LNCAP (cell line): Measurements from ENCODE around the gene POU2AF3.

Experiments
- TF ChIP-seq, protein P1 (sequence below): fragments of 450-650 bp; IDR thresholded peaks from 2 replicates; pipeline ENCODE4 v1.5.1; 2017; ENCODE audit warnings: mild to moderate bottlenecking

Gene POU2AF3

DNA sequence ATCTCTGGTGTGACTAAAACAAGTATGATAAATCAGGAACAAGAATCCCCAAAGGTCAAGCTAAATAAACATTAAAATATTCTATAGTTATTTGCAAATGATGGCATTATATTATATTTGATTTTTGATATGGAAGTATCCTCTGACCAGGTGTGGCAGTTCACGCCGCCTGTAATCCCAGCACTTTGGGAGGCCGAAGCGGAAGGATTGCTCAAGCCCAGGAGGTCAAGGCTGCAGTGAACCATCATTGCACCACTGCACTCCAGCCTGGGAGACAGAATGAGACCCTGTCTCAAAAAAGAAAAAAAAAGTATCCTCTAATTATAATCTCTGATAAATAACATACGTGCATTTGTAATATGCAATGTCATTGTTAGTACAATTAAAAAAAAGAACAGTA lies 6.6 kb upstream of the POU2AF3 start:
- TF ChIP-seq, protein P1, sequence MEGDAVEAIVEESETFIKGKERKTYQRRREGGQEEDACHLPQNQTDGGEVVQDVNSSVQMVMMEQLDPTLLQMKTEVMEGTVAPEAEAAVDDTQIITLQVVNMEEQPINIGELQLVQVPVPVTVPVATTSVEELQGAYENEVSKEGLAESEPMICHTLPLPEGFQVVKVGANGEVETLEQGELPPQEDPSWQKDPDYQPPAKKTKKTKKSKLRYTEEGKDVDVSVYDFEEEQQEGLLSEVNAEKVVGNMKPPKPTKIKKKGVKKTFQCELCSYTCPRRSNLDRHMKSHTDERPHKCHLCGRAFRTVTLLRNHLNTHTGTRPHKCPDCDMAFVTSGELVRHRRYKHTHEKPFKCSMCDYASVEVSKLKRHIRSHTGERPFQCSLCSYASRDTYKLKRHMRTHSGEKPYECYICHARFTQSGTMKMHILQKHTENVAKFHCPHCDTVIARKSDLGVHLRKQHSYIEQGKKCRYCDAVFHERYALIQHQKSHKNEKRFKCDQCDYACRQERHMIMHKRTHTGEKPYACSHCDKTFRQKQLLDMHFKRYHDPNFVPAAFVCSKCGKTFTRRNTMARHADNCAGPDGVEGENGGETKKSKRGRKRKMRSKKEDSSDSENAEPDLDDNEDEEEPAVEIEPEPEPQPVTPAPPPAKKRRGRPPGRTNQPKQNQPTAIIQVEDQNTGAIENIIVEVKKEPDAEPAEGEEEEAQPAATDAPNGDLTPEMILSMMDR: no peak

DNA sequence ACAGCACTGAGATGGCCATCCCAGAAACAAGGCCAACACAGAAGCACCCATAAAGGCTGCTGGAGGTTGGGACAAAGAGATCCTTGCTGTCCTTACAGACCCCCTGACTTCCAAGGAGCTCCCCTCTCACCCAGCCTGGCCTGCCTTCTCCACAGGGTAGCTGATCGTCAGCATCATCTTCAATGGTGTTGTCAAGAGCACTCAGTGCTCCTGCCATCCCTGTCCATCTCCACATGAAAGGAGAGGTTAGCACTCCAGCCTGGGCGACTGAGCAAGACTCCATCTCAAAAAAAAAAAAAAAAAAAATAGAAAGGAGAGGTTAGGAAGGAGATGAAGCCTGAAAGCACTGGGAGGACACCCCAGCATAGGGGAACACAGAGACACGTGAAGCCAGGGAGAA lies 2.1 kb upstream of the POU2AF3 start:
- TF ChIP-seq, protein P1: no peak

- TF ChIP-seq, protein P1: no peak
Measured at GRCh38 chr11:111297696-111298095, 650 bp upstream of the POU2AF3 start.

GRCh38 chr11:111299101-111300026 lies 1.0 kb downstream of the POU2AF3 start:
- TF ChIP-seq, protein P1: no peak

- TF ChIP-seq, protein P1: no peak
Measured at GRCh38 chr11:111300569-111300968, 2.2 kb downstream of the POU2AF3 start.

GRCh38 chr11:111301004-111301841 lies 2.9 kb downstream of the POU2AF3 start:
- TF ChIP-seq, protein P1: no peak

DNA sequence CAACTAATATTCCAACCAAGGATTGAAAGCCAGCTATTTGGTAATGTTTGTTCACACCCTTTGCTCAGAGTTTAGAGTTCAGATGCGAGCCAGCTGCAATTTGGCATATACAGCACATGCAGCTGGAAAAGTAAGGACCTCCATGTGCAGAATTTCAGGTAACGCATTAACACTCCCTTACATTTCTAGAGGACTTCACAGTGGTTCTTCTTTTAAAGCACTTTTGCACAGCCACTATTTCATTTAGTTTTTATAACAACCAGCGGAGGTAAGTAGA lies 3.4 kb downstream of the POU2AF3 start:
- TF ChIP-seq, protein P1: no peak
